IMR-90 (cell line): ENCODE data around the gene ARHGEF1.
A peak's percentile ranks its signal among the peaks of the same experiment; 100 is the strongest.

Experiments
- BHLHE40 ChIP-seq: fragments of 150-350 bp; IDR thresholded peaks from 2 replicates; pipeline ENCODE4 v1.6.1; 2016; ENCODE audit warnings: mild to moderate bottlenecking, low read depth, low read length
- MAFK ChIP-seq: IDR thresholded peaks from 2 replicates; pipeline ENCODE4 v1.6.1; 2012; ENCODE audit warnings: low read depth, low read length, improper control_type of control experiment
- MXI1 ChIP-seq: IDR thresholded peaks from 2 replicates; pipeline ENCODE4 v1.6.1; 2012; ENCODE audit warnings: low read depth, mild to moderate bottlenecking, low read length, moderate library complexity, borderline replicate concordance
- POLR2A ChIP-seq: IDR thresholded peaks from 2 replicates; pipeline ENCODE4 v1.6.1; 2012; ENCODE audit warnings: mild to moderate bottlenecking, low read depth, low read length
- RAD21 ChIP-seq: IDR thresholded peaks from 2 replicates; pipeline ENCODE4 v1.6.1; 2012; ENCODE audit warnings: low read length, improper control_type of control experiment
- TF ChIP-seq, protein P1 (sequence below): conservative IDR thresholded peaks from 2 replicates; pipeline ENCODE4 v1.5.1; 2012; ENCODE audit warnings: mild to moderate bottlenecking, low read depth, low read length, improper control_type of control experiment

DNA sequence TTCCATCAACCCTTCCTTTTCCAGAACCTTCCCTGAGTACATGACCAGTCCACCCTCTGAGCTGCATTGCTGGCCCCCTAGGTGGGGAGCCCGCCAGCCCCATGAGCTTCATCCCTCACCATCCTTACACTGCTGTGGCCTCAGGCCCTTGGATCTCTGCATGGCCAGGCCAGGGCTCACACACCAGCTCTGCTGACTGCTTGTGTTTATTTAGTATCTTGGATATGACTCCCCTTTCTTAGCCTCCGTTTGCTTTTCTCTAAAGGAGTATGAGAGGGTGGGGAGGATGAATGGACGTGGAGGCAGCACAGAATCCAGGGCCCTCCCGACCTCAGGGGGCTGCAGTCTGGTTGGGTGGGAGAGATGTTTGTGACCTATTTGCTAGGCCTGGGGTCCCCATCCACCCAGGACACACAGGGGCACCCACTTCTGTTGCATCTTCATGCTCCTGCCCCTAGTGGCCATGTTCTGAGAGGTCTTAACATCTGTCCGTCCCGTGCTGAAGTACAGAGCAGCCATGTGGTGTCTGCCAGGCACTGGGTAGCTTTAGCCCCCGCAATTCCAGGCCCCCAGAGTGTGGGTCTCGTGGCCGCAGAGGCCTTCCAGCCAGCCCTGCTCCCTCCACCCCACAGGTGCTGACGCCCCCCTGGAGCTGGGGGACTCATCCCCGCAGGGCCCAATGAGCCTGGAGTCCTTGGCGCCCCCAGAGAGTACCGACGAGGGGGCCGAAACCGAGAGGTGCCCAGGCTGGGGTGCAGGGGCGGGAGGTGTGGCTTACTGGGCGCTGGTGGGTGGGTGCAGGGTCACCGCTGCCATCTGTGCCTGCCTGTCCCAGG lies 13.0 kb downstream of the ARHGEF1 start:
- no peak for TF ChIP-seq RAD21
- TF ChIP-seq MXI1: no peak
- TF ChIP-seq, protein P1, sequence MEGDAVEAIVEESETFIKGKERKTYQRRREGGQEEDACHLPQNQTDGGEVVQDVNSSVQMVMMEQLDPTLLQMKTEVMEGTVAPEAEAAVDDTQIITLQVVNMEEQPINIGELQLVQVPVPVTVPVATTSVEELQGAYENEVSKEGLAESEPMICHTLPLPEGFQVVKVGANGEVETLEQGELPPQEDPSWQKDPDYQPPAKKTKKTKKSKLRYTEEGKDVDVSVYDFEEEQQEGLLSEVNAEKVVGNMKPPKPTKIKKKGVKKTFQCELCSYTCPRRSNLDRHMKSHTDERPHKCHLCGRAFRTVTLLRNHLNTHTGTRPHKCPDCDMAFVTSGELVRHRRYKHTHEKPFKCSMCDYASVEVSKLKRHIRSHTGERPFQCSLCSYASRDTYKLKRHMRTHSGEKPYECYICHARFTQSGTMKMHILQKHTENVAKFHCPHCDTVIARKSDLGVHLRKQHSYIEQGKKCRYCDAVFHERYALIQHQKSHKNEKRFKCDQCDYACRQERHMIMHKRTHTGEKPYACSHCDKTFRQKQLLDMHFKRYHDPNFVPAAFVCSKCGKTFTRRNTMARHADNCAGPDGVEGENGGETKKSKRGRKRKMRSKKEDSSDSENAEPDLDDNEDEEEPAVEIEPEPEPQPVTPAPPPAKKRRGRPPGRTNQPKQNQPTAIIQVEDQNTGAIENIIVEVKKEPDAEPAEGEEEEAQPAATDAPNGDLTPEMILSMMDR: 0 out of 2 replicates have a peak, but pooled peaks have one; percentile 7
- no peak for TF ChIP-seq POLR2A
- TF ChIP-seq BHLHE40: no peak
- no peak for TF ChIP-seq MAFK
